Measurements from ENCODE around the gene UST.
A peak's percentile ranks its signal among the peaks of the same experiment; 100 is the strongest.
"Not testable (repeated sequence)": the region's sequence is repeated elsewhere in the genome, so short reads cannot be mapped to it uniquely, and the experiment has no call there.

The UST gene

GRCh38 chr6:149020319-149020718 lies 273.5 kb downstream of the UST start:
- DNase-seq: no peak

GRCh38 chr6:149024361-149024760 lies 277.5 kb downstream of the UST start:
- no peak for DNase-seq

GRCh38 chr6:149025061-149025460 lies 278.2 kb downstream of the UST start:
- DNase-seq: no peak

GRCh38 chr6:149026530-149026942 lies 279.7 kb downstream of the UST start:
- no peak for DNase-seq

GRCh38 chr6:149027484-149027883 lies 280.7 kb downstream of the UST start:
- DNase-seq: no peak

GRCh38 chr6:149028767-149029405 lies 282.1 kb downstream of the UST start:
- peak; percentile 37 to 51 for DNase-seq

- no peak for DNase-seq
Measured at GRCh38 chr6:149031201-149031858, 284.5 kb downstream of the UST start.

- peak in 1 of 2 experiments; percentile 31 for DNase-seq
Measured at GRCh38 chr6:149031859-149032598, 285.2 kb downstream of the UST start.

- peak; percentile 39 to 52 for DNase-seq
Measured at GRCh38 chr6:149032599-149033405, 286.0 kb downstream of the UST start.

- no peak for DNase-seq
Measured at GRCh38 chr6:149033454-149033853, 286.6 kb downstream of the UST start.

- DNase-seq: no peak
Measured at GRCh38 chr6:149035766-149036165, 288.9 kb downstream of the UST start.

GRCh38 chr6:149037051-149037671 lies 290.3 kb downstream of the UST start:
- DNase-seq: no peak

GRCh38 chr6:149039025-149039424 lies 292.2 kb downstream of the UST start:
- not testable (repeated sequence) for DNase-seq

- no peak for DNase-seq
Measured at GRCh38 chr6:149041953-149042352, 295.1 kb downstream of the UST start.

GRCh38 chr6:149043476-149044130 lies 296.8 kb downstream of the UST start:
- no peak for DNase-seq

- no peak for DNase-seq
Measured at GRCh38 chr6:149044528-149044927, 297.7 kb downstream of the UST start.

GRCh38 chr6:149045404-149045803 lies 298.6 kb downstream of the UST start:
- no peak for DNase-seq

GRCh38 chr6:149046164-149046821 lies 299.5 kb downstream of the UST start:
- no peak for DNase-seq

- no peak for DNase-seq
Measured at GRCh38 chr6:149046822-149047246, 300.0 kb downstream of the UST start.

GRCh38 chr6:149049230-149049629 lies 302.4 kb downstream of the UST start:
- DNase-seq: no peak

- DNase-seq: no peak
Measured at GRCh38 chr6:149050160-149050559, 303.3 kb downstream of the UST start.

All from stimulated activated CD4-positive, alpha-beta T cell treated with anti-CD3 and anti-CD28 coated beads, Interleukin-4, amount 100 ng/mL, for 4 hours (primary cell).